Tongue (tissue), 2 donors: ENCODE data around the gene YPEL3. TPM values are rescaled to one million over a fixed set of nuclear protein-coding genes. Genes with fewer than 3 reads are reported as not detected.

ENCODE experiments used
- DNase-seq: peaks from one replicate; pipeline ENCODE4 v3.0.0-alpha.2; 2015
- total RNA-seq: library from RNA; depleted of rRNA; stranded (reverse); fragments of >200 nt; gene quantifications from one replicate; pipeline ENCODE4 v1.2.3, GENCODE V29; 2014

The YPEL3 gene
- total RNA-seq, 1 donor from 2014 or later, result 10.4 TPM

DNA sequence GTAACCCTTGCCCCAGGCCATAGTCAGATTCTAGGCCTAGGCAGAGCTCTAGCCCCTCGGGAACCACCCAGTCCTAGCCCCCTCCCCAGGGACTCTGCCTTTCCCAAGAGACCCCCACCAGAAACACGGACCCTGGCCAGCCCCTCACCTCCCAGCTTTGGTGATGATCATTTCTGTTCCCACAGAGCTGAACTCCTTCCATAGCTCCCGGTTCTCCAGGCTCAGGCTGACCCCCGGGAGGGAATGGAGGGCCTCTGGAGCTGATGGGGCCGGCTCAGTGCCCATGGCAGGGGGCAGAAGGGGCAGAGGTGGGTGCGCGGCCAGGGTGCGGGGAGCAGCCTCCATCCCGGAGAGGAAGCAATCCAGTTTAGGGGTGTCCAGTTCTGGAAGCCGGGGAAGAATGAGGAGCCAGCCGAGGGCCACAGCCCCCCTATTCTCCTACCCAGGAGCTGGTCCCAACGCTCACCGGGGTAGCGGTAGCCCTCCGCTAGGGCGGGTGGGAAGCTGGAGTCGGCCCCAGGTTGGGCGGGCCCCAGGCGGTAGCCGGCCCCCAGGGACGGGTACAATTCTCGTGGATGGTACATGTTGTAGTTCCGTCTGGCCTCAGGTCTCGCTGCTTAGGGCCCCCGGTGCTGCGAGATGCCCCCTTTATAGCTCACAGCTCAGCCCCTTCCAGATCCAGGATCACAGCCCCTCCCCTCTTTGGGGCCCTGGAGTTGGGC is 5.2 kb downstream of the YPEL3 start:
- no peak for DNase-seq

- no peak for DNase-seq
Observed at GRCh38 chr16:30088832-30089624, 7.0 kb downstream of the YPEL3 start.

DNA sequence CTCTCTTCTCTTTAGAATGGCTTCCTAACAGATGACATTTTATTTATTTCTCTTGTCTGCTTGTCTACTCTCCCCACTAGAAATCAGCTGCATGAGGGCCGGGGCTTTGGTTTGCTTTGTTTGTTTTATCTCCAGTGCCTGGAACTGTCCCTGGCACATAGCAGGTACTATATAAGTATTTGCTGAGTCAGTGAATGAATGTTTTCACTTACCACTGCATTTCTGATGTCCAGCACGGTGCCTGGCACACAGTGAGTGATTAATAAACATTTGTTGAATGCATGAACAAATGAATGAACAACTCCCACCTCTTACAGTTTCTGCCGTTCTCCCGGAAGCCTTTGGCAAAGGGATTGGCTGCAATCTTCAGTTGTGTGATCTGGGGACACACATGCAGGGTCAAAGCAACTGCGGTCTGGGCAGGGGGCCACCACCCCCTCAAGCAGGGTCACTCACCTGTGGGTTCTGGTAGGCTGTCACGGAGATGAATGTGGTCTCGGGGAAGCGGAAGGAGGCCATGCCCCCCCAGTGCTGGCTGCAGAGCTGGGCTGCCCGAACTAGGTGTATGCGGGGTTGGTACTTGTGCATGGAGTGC is 7.7 kb downstream of the YPEL3 start:
- DNase-seq, result no peak

DNA sequence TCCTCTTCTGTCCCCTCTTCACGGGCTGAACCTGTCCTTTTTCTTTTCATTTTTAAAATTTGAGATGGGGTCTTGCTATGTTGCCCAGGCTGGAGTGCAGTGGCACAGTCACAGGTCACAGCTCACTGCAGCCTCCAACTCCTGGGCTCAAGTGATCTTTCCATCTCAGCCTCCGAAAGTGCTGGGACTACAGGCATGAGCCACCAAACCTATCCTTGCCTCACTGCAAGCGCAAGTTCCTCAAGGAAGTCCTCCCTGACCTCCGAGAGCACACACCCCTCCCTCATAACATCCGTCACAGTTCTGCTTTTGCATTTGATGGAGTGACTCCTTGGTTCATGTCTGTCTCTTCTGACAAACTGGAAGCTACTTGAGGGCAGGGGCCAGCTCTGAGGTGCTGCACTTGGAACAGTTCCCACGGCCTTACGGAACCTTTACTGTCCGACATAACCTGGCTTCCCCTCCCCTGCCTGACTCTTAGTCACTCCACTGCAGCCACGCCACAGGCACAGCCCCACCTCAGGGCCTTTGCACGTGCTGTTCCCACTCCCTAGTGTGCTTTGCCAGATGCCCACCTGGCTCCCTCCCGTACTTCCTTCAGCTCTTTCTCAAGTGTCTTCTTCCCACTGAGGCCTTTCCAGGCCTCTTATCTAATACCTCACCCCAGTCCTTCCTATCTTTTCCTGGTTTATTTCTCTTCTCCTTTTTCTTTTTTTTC is 8.7 kb downstream of the YPEL3 start:
- DNase-seq, result no peak

DNA sequence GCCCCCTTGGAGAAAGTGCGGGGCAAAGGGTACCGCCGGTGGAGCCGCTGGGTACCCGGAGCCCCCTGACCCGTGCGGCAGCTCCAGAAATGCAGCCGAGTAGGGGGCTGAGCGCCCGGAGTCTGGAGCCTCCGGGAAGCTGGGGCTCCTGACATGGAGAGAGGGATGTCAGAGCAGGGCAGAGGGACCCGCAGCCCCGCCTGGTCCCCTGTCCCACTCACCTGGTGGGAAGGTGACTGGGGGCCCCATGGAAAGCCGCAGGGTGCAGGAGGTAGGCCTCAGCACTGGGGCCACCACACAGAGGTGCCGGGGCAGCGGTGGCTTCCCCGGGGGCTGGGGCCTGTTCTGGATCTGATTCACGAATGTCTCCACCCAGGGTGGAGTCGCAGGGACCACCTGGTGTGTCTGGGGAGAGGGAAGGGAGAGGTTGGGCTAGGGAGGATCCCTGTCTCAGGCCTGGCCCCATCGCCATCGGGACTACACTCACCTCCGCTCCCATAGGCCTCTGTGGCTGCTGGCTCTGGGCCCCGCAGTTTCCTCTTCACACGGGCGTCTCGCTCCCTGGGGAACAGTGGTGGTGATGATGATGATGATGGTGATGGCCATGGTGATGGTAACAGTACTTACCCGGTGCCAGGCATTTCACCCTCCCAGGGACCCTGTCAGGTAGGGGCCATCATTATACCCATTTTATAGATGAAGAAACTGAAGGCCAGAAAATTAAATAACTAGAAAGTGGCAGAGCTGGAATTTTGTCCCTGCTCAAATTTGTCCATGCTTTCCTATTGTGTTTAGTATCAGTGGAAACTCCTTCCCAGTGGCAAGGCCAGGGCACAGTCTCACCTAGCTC is 9.5 kb downstream of the YPEL3 start:
- no peak for DNase-seq

DNA sequence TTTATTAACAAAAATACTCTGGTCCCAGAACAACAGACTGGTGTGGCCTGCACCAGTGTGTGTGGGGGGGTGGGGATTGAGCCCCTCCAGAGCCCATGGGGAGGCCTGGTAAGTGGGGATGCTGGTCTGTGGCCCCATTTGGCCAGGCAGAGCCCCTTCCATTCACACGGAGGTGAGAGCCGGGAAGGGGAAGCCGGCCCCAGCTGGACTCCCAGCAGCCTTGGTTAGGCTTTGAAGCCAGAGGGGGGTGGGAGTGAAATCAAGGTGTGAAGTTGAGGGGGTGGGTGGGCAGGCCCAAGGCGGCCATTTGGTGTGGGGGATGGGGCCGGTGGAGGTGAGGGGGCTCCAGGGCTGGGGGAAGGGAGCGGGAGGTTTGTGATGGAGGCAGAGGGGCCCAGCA is 10.2 kb downstream of the YPEL3 start:
- no peak for DNase-seq

DNA sequence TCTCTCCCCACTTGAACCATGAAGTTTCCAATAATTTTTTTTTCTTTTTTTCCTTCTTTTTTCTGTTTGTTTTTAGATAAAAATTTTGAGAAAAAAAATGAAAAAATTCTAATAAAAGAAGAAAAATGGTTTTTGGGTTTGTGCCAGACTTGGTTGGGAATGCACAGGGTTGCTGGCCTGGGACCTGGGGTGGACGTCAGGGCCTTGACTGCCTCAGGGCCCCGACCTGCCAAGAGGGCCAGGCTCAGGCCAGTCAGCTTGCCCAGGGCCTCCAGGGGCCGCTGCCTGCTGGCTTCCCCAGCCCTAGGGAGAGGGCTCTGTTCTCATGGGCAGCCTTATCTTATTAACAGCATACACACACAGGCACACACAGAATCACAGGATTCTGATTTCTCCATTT is 10.8 kb downstream of the YPEL3 start:
- DNase-seq, result no peak

DNA sequence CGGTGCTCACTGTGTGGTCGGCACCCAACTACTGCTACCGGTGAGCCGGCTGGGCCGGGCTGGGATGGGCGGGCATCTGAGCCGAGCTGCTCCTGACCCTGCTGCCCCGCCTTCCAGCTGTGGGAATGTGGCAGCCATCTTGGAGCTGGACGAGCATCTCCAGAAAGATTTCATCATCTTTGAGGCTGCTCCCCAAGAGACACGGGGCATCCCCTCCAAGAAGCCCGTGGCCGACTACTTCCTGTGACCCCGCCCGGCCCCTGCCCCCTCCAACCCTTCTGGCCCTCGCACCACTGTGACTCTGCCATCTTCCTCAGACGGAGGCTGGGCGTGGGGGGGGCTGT is 11.2 kb downstream of the YPEL3 start:
- DNase-seq, result no peak

GRCh38 chr16:30084096-30084815 is 11.8 kb downstream of the YPEL3 start:
- no peak for DNase-seq

GRCh38 chr16:30083216-30084055 is 12.6 kb downstream of the YPEL3 start:
- DNase-seq, result no peak

GRCh38 chr16:30082545-30083090 is 13.4 kb downstream of the YPEL3 start:
- DNase-seq, result no peak

GRCh38 chr16:30079480-30079879 is 16.5 kb downstream of the YPEL3 start:
- DNase-seq, result no peak

DNA sequence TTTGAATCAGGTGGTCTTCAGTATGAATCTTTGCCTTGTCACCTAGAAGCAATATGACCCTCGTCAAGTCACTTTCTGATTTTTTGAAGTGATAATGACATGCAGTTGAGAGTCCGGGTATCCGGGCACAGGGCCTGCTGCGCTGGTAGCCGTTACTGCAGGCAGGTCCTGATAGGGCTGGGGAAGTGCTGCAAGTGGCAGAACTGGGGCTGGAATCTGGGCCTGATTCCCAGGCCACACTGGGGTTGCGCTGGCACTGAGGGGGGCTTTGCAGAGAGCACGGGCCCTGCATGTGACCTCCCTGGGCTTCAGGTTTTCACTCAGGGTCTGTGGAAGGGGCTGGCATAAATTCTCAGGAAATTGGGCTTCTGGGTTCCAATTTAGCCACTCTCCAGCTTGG is 17.3 kb downstream of the YPEL3 start:
- DNase-seq, result no peak

DNA sequence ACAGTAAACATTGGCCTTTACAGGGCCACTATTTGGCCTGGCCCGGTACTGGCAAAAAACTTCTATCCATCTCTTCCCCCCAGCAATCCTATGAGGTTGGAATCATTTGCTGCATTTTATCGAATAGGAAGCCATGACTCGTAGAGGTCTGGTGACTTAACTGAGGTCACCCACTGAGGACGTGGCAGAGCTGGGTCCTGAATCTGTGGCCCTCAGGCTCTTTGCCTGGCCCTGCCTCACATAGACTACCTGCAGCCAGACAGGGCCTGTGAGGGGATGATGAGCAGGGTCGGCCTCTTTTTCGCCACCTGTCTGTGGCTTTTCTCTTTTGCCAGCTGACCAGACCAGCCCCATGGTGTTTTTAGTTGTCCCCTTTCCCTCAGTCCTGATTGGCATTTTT is 18.4 kb downstream of the YPEL3 start:
- DNase-seq, result no peak

GRCh38 chr16:30076276-30076791 is 19.7 kb downstream of the YPEL3 start:
- DNase-seq, result no peak

- DNase-seq, result peak; percentile 96
Observed at GRCh38 chr16:30075503-30076275, 20.3 kb downstream of the YPEL3 start, which contains the start of gene PPP4C. Gene PPP4C (plus strand): TSS chr16:30075994. CDS start chr16:30076378, 384 bp downstream.

- no peak for DNase-seq
Observed at GRCh38 chr16:30070490-30070889, 25.5 kb downstream of the YPEL3 start.

DNA sequence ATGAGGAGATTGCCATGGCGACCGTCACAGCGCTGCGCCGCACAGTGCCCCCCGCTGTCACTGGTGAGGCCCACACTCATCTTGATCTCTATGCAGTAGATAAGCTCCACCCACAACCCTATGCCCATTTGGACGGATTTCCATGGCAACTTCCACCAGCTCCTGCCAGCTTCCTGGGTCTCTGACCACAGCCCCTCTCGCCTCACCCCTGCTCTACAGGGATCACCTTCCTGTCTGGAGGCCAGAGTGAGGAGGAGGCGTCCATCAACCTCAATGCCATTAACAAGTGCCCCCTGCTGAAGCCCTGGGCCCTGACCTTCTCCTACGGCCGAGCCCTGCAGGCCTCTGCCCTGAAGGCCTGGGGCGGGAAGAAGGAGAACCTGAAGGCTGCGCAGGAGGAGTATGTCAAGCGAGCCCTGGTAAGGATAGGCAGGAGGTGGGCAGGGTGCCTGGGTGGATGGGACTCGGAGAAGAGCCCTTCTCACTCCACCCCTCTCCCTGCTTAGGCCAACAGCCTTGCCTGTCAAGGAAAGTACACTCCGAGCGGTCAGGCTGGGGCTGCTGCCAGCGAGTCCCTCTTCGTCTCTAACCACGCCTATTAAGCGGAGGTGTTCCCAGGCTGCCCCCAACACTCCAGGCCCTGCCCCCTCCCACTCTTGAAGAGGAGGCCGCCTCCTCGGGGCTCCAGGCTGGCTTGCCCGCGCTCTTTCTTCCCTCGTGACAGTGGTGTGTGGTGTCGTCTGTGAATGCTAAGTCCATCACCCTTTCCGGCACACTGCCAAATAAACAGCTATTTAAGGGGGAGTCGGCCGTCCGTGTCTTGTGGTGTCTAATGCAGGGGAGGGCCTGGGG is 26.2 kb downstream of the YPEL3 start:
- no peak for DNase-seq
